HCT116 (cell line): ENCODE data around the gene MAP4K1. TPM values are rescaled to one million over a fixed set of nuclear protein-coding genes. Genes with fewer than 3 reads are reported as not detected.

Experiments
- ATAC-seq: fragments of 200-7000 bp; cut with Tn5 transposase; 2 replicates; pipeline ENCODE4 v1.9.1; 2020; ENCODE audit warnings: mild to moderate bottlenecking, moderate library complexity
- BruUV-seq: library from RNA; stranded (reverse); fragments of 400-500 nt; replicated peaks from 2 replicates; lab custom pipeline; 2021; lab: Mats Ljungman, UMichigan
- CTCF ChIA-PET: fragments of 300-600 bp; sonication (Branson Sonifier 250); formaldehyde crosslinking; loops from one replicate; lab custom pipeline; 2021; ENCODE audit warnings: antibody characterized with exemption; lab: Charles Lee
- POLR2A ChIA-PET: fragments of 300-600, 350-600 bp; sonication (Branson Sonifier 250); formaldehyde crosslinking; loops from one replicate; lab custom pipeline; 2021; ENCODE audit warnings: antibody characterized with exemption; lab: Charles Lee
- RAD21 ChIA-PET, 2 experiments: fragments of 300-600 bp; sonication (Branson Sonifier 250); formaldehyde crosslinking; loops; one replicate each; lab custom pipeline; 2023; ENCODE audit warnings: low total read pairs in 2 of 2; ENCODE audit not compliant: uncharacterized antibody in 2 of 2, unreplicated experiment in 2 of 2, low non-redundant PET in 1 of 2; lab: Charles Lee
- DNase-seq: peaks from one replicate; pipeline ENCODE4 v3.0.0-alpha.2; 2010; ENCODE audit warnings: low read depth, low spot score
- H2AFZ ChIP-seq: fragments of 200-600 bp; shearing (Covaris generic), sonication (generic); 2 replicates; pipeline ENCODE4 v1.6.1; 2017; ENCODE audit warnings: low read depth, mixed run types, mixed read lengths, antibody characterized with exemption, low read length; ENCODE audit not compliant: poor library complexity, severe bottlenecking
- H3K27ac ChIP-seq: 2 replicates; pipeline ENCODE4 v1.5.1; 2012; ENCODE audit warnings: low read depth, low read length
- H3K27me3 ChIP-seq: fragments of 200-600 bp; sonication (generic); 2 replicates; pipeline ENCODE4 v1.6.1; 2016; ENCODE audit warnings: mixed run types, low read length, mixed read lengths; ENCODE audit not compliant: insufficient read depth
- H3K36me3 ChIP-seq, 2 experiments: fragments of 200-500 bp in 1 of 2; fragments of 200-600 bp in 1 of 2; sonication (Bioruptor generic) in 1 of 2; sonication (generic) in 1 of 2; 2 replicates each; pipeline versions ENCODE4 v1.5.1 to v1.6.1; 2014 to 2016; ENCODE audit warnings: low read length in 2 of 2, inconsistent platforms in 1 of 2, mixed read lengths in 1 of 2, mixed run types in 1 of 2; ENCODE audit not compliant: insufficient read depth in 2 of 2, control insufficient read depth in 1 of 2
- H3K4me1 ChIP-seq, 2 experiments: fragments of 200-600 bp in 1 of 2; sonication (generic) in 1 of 2; 2 replicates each; pipeline versions ENCODE4 v1.5.1 to v1.6.1; 2012 to 2017; ENCODE audit warnings: low read length in 2 of 2, inconsistent platforms in 1 of 2, mild to moderate bottlenecking in 1 of 2, mixed read lengths in 1 of 2, mixed run types in 1 of 2, moderate library complexity in 1 of 2; ENCODE audit not compliant: insufficient read depth in 2 of 2, control insufficient read depth in 1 of 2
- H3K4me2 ChIP-seq: fragments of 200-600 bp; sonication (generic); 2 replicates; pipeline ENCODE4 v1.6.1; 2017; ENCODE audit warnings: mixed run types, low read length, mixed read lengths
- H3K4me3 ChIP-seq, 2 experiments: fragments of 200-600 bp in 1 of 2; sonication (generic) in 1 of 2; replicated peaks in 1 of 2; 2 replicates each; pipeline ENCODE4 v1.5.1; 2011 to 2016; ENCODE audit warnings: low read length in 2 of 2, control low read depth in 1 of 2, low read depth in 1 of 2, mild to moderate bottlenecking in 1 of 2, mixed read lengths in 1 of 2, mixed run types in 1 of 2
- H3K79me2 ChIP-seq: fragments of 200-600 bp; sonication (generic); 2 replicates; pipeline ENCODE4 v1.6.1; 2017; ENCODE audit warnings: mild to moderate bottlenecking, mixed run types, low read length, moderate library complexity, mixed read lengths; ENCODE audit not compliant: insufficient read depth
- H3K9ac ChIP-seq: fragments of 200-600 bp; sonication (generic); 2 replicates; pipeline ENCODE4 v1.6.1; 2016; ENCODE audit warnings: low read length, mixed read lengths
- H3K9me2 ChIP-seq: fragments of 200-600 bp; sonication (generic), shearing (Covaris generic); 2 replicates; pipeline ENCODE4 v1.6.1; 2017; ENCODE audit warnings: mixed run types, mild to moderate bottlenecking, moderate library complexity; ENCODE audit not compliant: insufficient read depth
- H3K9me3 ChIP-seq, 2 experiments: fragments of 200-500 bp in 1 of 2; fragments of 200-600 bp in 1 of 2; sonication (Bioruptor generic) in 1 of 2; sonication (generic) in 1 of 2; 2 replicates each; pipeline ENCODE4 v1.6.1; 2014 to 2017; ENCODE audit warnings: low read length in 2 of 2, mixed read lengths in 2 of 2, inconsistent platforms in 1 of 2, low read depth in 1 of 2, mild to moderate bottlenecking in 1 of 2, mixed run types in 1 of 2, moderate library complexity in 1 of 2; ENCODE audit not compliant: control insufficient read depth in 1 of 2, insufficient read depth in 1 of 2
- H4K20me1 ChIP-seq: fragments of 200-600 bp; sonication (generic), shearing (Covaris generic); 2 replicates; pipeline ENCODE4 v1.6.1; 2017; ENCODE audit warnings: mixed run types, mild to moderate bottlenecking, moderate library complexity; ENCODE audit not compliant: insufficient read depth
- CEBPB ChIP-seq: IDR thresholded peaks from 2 replicates; pipeline ENCODE4 v1.6.1; 2012; ENCODE audit warnings: low read depth
- EGR1 ChIP-seq: IDR thresholded peaks from 2 replicates; pipeline ENCODE4 v1.6.1; 2012; ENCODE audit warnings: low read depth
- JUND ChIP-seq: IDR thresholded peaks from 2 replicates; pipeline ENCODE4 v1.6.1; 2012
- POLR2A ChIP-seq: IDR thresholded peaks from 2 replicates; pipeline ENCODE4 v1.7.0; 2011; ENCODE audit warnings: borderline replicate concordance; ENCODE audit not compliant: insufficient read depth, insufficient read length; ENCODE audit errors: extremely low read depth
- SIN3A ChIP-seq: IDR thresholded peaks from 2 replicates; pipeline ENCODE4 v1.6.1; 2012; ENCODE audit warnings: low read depth
- SP1 ChIP-seq: IDR thresholded peaks from 2 replicates; pipeline ENCODE4 v1.6.1; 2012; ENCODE audit warnings: low read depth
- SRF ChIP-seq: IDR thresholded peaks from 2 replicates; pipeline ENCODE4 v1.6.1; 2012; ENCODE audit warnings: low read depth
- TCF7L2 ChIP-seq: IDR thresholded peaks from 2 replicates; pipeline ENCODE4 v1.7.0; 2011; ENCODE audit warnings: borderline replicate concordance, inconsistent platforms; ENCODE audit not compliant: insufficient read depth, insufficient read length; ENCODE audit errors: extremely low read depth
- ZNF274 ChIP-seq: fragments of 200-500 bp; sonication (Bioruptor generic); IDR thresholded peaks from 2 replicates; pipeline ENCODE4 v1.6.1; 2014; ENCODE audit warnings: mild to moderate bottlenecking, low read depth, low read length, inconsistent platforms
- intact Hi-C: fragments of 100-400 bp; cut with micrococcal nuclease; formaldehyde crosslinking; loops from 2 replicates; pipeline ENCODE4 v1.10.0; 2022
- total RNA-seq: library from RNA; stranded (reverse); gene quantifications from one replicate; pipeline ENCODE4 v1.2.1, GENCODE V29; 2021; ENCODE audit not compliant: unreplicated experiment
- TF ChIP-seq, protein P1 (sequence below): IDR thresholded peaks from 2 replicates; pipeline ENCODE4 v1.6.1; 2012; ENCODE audit warnings: low read depth
- TF ChIP-seq, protein P2 (sequence below): IDR thresholded peaks from 2 replicates; pipeline ENCODE4 v1.6.1; 2011; ENCODE audit warnings: mild to moderate bottlenecking, low read length, moderate library complexity; ENCODE audit not compliant: insufficient replicate concordance; ENCODE audit errors: extremely low read depth
- TF ChIP-seq, protein P3 (sequence below), 3 experiments: fragments of 200-600 bp in 1 of 3; sonication (generic) in 1 of 3; IDR thresholded peaks in 2 of 3; conservative IDR thresholded peaks in 1 of 3; 2 replicates each; pipeline ENCODE4 v1.5.1; 2012 to 2017; ENCODE audit warnings: low read depth in 2 of 3, low read length in 2 of 3, antibody characterized with exemption in 1 of 3, borderline replicate concordance in 1 of 3, control low read depth in 1 of 3, mild to moderate bottlenecking in 1 of 3, mixed read lengths in 1 of 3, mixed run types in 1 of 3, moderate library complexity in 1 of 3; ENCODE audit not compliant: insufficient read depth in 1 of 3
- TF ChIP-seq, protein P4 (sequence below): IDR thresholded peaks from 2 replicates; pipeline ENCODE4 v1.6.1; 2012

MAP4K1 gene
- total RNA-seq, 1 experiment from 2014 or later, result 9.1 TPM

DNA sequence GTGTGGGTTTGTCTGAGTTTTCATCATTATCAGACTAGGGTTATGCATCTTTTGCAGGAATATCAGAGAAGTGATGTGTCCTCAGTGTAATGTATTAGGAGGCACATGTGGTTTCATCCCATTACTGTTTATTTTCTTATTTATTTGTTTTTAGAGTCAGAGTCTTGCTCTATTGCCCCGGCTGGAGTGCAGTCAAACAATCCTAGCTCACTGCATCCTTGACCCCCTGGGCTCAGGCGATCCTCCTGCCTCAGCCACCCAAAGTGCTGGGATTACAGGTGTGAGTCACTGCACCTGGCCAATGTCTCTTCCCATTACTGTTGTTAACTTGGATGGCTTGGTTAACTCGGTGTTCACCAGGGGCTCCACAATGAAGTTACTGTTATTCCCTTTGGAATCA, 67.4 kb downstream of the MAP4K1 start:
- no peak overlapping the region for H3K4me3 ChIP-seq
- no peak for DNase-seq
- no peak overlapping the region for H3K4me2 ChIP-seq
- no peaks in the 10 kb centered on the region for H3K27me3 ChIP-seq
- no peak for ATAC-seq
- ChIA-PET POLR2A (no interaction called here), CTCF (no interaction called here)
- no TSS peak for BruUV-seq
- H3K9me2 ChIP-seq, result no peaks in the 10 kb centered on the region
- no peaks in the 10 kb centered on the region for H3K36me3 ChIP-seq
- H3K9me3 ChIP-seq, result no peaks in the 10 kb centered on the region
- H3K4me1 ChIP-seq, result peaks cover 0 to 5% of the 10 kb centered on the region in 2 experiments; a peak in 2 of 4 replicates
- intact Hi-C loops, result no loop called here
- H3K79me2 ChIP-seq, result no peaks in the 10 kb centered on the region
- H4K20me1 ChIP-seq, result no peaks in the 10 kb centered on the region
- H2AFZ ChIP-seq, result no peak overlapping the region
- TF ChIP-seq JUND, result no peak
- TF ChIP-seq ZNF274, result no peak
- TF ChIP-seq, protein P1, sequence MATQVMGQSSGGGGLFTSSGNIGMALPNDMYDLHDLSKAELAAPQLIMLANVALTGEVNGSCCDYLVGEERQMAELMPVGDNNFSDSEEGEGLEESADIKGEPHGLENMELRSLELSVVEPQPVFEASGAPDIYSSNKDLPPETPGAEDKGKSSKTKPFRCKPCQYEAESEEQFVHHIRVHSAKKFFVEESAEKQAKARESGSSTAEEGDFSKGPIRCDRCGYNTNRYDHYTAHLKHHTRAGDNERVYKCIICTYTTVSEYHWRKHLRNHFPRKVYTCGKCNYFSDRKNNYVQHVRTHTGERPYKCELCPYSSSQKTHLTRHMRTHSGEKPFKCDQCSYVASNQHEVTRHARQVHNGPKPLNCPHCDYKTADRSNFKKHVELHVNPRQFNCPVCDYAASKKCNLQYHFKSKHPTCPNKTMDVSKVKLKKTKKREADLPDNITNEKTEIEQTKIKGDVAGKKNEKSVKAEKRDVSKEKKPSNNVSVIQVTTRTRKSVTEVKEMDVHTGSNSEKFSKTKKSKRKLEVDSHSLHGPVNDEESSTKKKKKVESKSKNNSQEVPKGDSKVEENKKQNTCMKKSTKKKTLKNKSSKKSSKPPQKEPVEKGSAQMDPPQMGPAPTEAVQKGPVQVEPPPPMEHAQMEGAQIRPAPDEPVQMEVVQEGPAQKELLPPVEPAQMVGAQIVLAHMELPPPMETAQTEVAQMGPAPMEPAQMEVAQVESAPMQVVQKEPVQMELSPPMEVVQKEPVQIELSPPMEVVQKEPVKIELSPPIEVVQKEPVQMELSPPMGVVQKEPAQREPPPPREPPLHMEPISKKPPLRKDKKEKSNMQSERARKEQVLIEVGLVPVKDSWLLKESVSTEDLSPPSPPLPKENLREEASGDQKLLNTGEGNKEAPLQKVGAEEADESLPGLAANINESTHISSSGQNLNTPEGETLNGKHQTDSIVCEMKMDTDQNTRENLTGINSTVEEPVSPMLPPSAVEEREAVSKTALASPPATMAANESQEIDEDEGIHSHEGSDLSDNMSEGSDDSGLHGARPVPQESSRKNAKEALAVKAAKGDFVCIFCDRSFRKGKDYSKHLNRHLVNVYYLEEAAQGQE, result no peak
- TF ChIP-seq SRF, result no peak
- no peak for TF ChIP-seq SP1
- TF ChIP-seq, all 23 proteins: peak for 0
- H3K27ac ChIP-seq, result no peak overlapping the region
- RAD21 ChIA-PET, result no interaction called here
- no peak overlapping the region for H3K9ac ChIP-seq

DNA sequence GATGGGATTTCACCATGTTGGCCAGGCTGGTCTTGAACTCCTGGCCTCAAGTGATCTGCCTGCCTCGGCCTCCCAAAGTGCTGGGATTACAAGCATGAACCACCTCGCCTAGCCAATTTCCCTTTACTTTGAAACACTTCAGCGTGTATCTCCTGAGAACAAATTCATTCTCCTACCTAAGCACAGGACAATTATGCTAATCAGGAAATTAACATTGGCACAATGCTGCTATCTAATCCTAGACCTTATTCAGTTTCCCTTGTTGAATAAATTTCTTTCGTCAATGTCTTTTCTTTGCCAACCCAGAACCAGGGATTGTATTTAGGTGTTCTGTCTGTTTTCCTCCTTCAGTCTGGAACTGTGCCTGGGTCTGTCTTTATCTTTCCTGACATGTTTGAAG, 67.8 kb downstream of the MAP4K1 start:
- ChIA-PET CTCF (no interaction called here), RAD21 (no interaction called here), POLR2A (no interaction called here)
- no peaks in the 10 kb centered on the region for H3K9me2 ChIP-seq
- H3K27ac ChIP-seq, result no peak overlapping the region
- H3K4me2 ChIP-seq, result no peak overlapping the region
- H3K27me3 ChIP-seq, result no peaks in the 10 kb centered on the region
- intact Hi-C loops, result no loop called here
- H2AFZ ChIP-seq, result no peak overlapping the region
- no peak overlapping the region for H3K9ac ChIP-seq
- ATAC-seq, result no peak
- H3K36me3 ChIP-seq, result no peaks in the 10 kb centered on the region
- no peaks in the 10 kb centered on the region for H4K20me1 ChIP-seq
- no peaks in the 10 kb centered on the region for H3K79me2 ChIP-seq
- peaks cover 0 to 9% of the 10 kb centered on the region in 2 experiments; a peak in 2 of 4 replicates for H3K4me1 ChIP-seq
- no peak overlapping the region for H3K4me3 ChIP-seq
- no TSS peak for BruUV-seq
- DNase-seq, result no peak
- H3K9me3 ChIP-seq, result no peaks in the 10 kb centered on the region
- TF ChIP-seq POLR2A (no peak), EGR1 (no peak), ZNF274 (no peak), TCF7L2 (no peak), SIN3A (no peak), SRF (no peak), CEBPB (no peak)
- TF ChIP-seq, protein P2, sequence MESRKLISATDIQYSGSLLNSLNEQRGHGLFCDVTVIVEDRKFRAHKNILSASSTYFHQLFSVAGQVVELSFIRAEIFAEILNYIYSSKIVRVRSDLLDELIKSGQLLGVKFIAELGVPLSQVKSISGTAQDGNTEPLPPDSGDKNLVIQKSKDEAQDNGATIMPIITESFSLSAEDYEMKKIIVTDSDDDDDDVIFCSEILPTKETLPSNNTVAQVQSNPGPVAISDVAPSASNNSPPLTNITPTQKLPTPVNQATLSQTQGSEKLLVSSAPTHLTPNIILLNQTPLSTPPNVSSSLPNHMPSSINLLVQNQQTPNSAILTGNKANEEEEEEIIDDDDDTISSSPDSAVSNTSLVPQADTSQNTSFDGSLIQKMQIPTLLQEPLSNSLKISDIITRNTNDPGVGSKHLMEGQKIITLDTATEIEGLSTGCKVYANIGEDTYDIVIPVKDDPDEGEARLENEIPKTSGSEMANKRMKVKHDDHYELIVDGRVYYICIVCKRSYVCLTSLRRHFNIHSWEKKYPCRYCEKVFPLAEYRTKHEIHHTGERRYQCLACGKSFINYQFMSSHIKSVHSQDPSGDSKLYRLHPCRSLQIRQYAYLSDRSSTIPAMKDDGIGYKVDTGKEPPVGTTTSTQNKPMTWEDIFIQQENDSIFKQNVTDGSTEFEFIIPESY, result no peak
- TF ChIP-seq, protein P3, sequence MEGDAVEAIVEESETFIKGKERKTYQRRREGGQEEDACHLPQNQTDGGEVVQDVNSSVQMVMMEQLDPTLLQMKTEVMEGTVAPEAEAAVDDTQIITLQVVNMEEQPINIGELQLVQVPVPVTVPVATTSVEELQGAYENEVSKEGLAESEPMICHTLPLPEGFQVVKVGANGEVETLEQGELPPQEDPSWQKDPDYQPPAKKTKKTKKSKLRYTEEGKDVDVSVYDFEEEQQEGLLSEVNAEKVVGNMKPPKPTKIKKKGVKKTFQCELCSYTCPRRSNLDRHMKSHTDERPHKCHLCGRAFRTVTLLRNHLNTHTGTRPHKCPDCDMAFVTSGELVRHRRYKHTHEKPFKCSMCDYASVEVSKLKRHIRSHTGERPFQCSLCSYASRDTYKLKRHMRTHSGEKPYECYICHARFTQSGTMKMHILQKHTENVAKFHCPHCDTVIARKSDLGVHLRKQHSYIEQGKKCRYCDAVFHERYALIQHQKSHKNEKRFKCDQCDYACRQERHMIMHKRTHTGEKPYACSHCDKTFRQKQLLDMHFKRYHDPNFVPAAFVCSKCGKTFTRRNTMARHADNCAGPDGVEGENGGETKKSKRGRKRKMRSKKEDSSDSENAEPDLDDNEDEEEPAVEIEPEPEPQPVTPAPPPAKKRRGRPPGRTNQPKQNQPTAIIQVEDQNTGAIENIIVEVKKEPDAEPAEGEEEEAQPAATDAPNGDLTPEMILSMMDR (IDR thresholded peaks at IDR 0.05 in 2 of 3, conservative IDR thresholded peaks at IDR 0.05 in 1 of 3; ENCODE audit: borderline replicate concordance in 1 of 3, insufficient read depth in 1 of 3, low read depth in 2 of 3, low read length in 2 of 3), result no peak
- TF ChIP-seq, protein P4, sequence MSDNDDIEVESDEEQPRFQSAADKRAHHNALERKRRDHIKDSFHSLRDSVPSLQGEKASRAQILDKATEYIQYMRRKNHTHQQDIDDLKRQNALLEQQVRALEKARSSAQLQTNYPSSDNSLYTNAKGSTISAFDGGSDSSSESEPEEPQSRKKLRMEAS, result no peak
